ENCODE results near the gene SMNDC1. TPM values are rescaled to one million over a fixed set of nuclear protein-coding genes. Genes with fewer than 3 reads are reported as not detected.
"Not testable (repeated sequence)": the region's sequence is repeated elsewhere in the genome, so short reads cannot be mapped to it uniquely, and the experiment has no call there.

Gene SMNDC1
- total RNA-seq, 1 experiment from 2014 or later, result 26.9 TPM

GRCh38 chr10:110254467-110254866, 50.3 kb downstream of the SMNDC1 start:
- no peak for DNase-seq
- BruUV-seq (replicated peaks), result no TSS peak
- Histone ChIP-seq H4K20me1 (ENCODE audit: insufficient read depth) (no peaks in the 10 kb centered on the region), H3K79me2 (ENCODE audit: low read depth) (no peaks in the 10 kb centered on the region), H3K4me2 (no peak overlapping the region), H3K4me1 (replicated peaks; ENCODE audit: insufficient read depth) (no peaks in the 10 kb centered on the region), H3K27ac (no peak overlapping the region), H3K36me3 (ENCODE audit: low read depth) (no peaks in the 10 kb centered on the region), H3F3A (ENCODE audit: insufficient read depth, low read depth) (no peaks in the 10 kb centered on the region), H2AFZ (no peak overlapping the region), H3K9me2 (ENCODE audit: insufficient read depth) (no peaks in the 10 kb centered on the region), H3K9me3 (ENCODE audit: insufficient read depth, low read depth) (no peaks in the 10 kb centered on the region), H3K27me3 (ENCODE audit: insufficient read depth, low read depth) (no peaks in the 10 kb centered on the region), H3K4me3 (no peak overlapping the region)
- CTCF ChIA-PET, result no interaction called here
- POLR2A ChIA-PET (ENCODE audit: unreplicated experiment), result no interaction called here
- intact Hi-C loops (cut with micrococcal nuclease; ENCODE audit: unreplicated experiment), result no loop called here
- TF ChIP-seq EZH2 (IDR thresholded peaks at IDR 0.05; ENCODE audit: low read depth) (no peak), CTCF (conservative IDR thresholded peaks at IDR 0.05) (no peak)

GRCh38 chr10:110252151-110252550, 52.6 kb downstream of the SMNDC1 start:
- ChIA-PET POLR2A (ENCODE audit: unreplicated experiment) (no interaction called here), CTCF (no interaction called here)
- intact Hi-C loops (cut with micrococcal nuclease; ENCODE audit: unreplicated experiment), result no loop called here
- H3K4me2 ChIP-seq, result no peak overlapping the region
- no peaks in the 10 kb centered on the region for H3K27me3 ChIP-seq (ENCODE audit: insufficient read depth, low read depth)
- no peak for TF ChIP-seq CTCF (conservative IDR thresholded peaks at IDR 0.05)
- TF ChIP-seq EZH2 (IDR thresholded peaks at IDR 0.05; ENCODE audit: low read depth), result no peak
- H2AFZ ChIP-seq, result no peak overlapping the region
- no TSS peak for BruUV-seq (replicated peaks)
- H3K79me2 ChIP-seq (ENCODE audit: low read depth), result no peaks in the 10 kb centered on the region
- no peaks in the 10 kb centered on the region for H3K4me1 ChIP-seq (replicated peaks; ENCODE audit: insufficient read depth)
- H4K20me1 ChIP-seq (ENCODE audit: insufficient read depth), result no peaks in the 10 kb centered on the region
- no peaks in the 10 kb centered on the region for H3K9me3 ChIP-seq (ENCODE audit: insufficient read depth, low read depth)
- H3F3A ChIP-seq (ENCODE audit: insufficient read depth, low read depth), result no peaks in the 10 kb centered on the region
- H3K27ac ChIP-seq, result no peak overlapping the region
- H3K9me2 ChIP-seq (ENCODE audit: insufficient read depth), result no peaks in the 10 kb centered on the region
- DNase-seq, result no peak
- H3K36me3 ChIP-seq (ENCODE audit: low read depth), result no peaks in the 10 kb centered on the region
- H3K4me3 ChIP-seq, result no peak overlapping the region

GRCh38 chr10:110251392-110251791, 53.3 kb downstream of the SMNDC1 start:
- H3K36me3 ChIP-seq (ENCODE audit: low read depth); H3K4me2 ChIP-seq; H4K20me1 ChIP-seq (ENCODE audit: insufficient read depth); H3K9me3 ChIP-seq (ENCODE audit: insufficient read depth, low read depth); DNase-seq; H3K4me3 ChIP-seq; H3K27me3 ChIP-seq (ENCODE audit: insufficient read depth, low read depth); H3K27ac ChIP-seq; POLR2A ChIA-PET (ENCODE audit: unreplicated experiment); intact Hi-C loops (cut with micrococcal nuclease; ENCODE audit: unreplicated experiment); H3K9me2 ChIP-seq (ENCODE audit: insufficient read depth); BruUV-seq (replicated peaks); H3K79me2 ChIP-seq (ENCODE audit: low read depth); H2AFZ ChIP-seq; H3K4me1 ChIP-seq (replicated peaks; ENCODE audit: insufficient read depth); H3F3A ChIP-seq (ENCODE audit: insufficient read depth, low read depth): not testable (repeated sequence)
- CTCF ChIA-PET, result interaction anchor here (0.6 kb wide), 1 partner anchor 132 kb away, joined by 3 read pairs; no protein-coding TSS in a partner anchor

- H3K9me3 ChIP-seq (ENCODE audit: insufficient read depth, low read depth); H3K36me3 ChIP-seq (ENCODE audit: low read depth); H3K27ac ChIP-seq; DNase-seq; CTCF ChIA-PET; H3K4me1 ChIP-seq (replicated peaks; ENCODE audit: insufficient read depth); H3K9me2 ChIP-seq (ENCODE audit: insufficient read depth); H4K20me1 ChIP-seq (ENCODE audit: insufficient read depth); H3K4me3 ChIP-seq; BruUV-seq (replicated peaks); intact Hi-C loops (cut with micrococcal nuclease; ENCODE audit: unreplicated experiment); H3K27me3 ChIP-seq (ENCODE audit: insufficient read depth, low read depth); H2AFZ ChIP-seq; H3F3A ChIP-seq (ENCODE audit: insufficient read depth, low read depth); H3K4me2 ChIP-seq; H3K79me2 ChIP-seq (ENCODE audit: low read depth): not testable (repeated sequence)
- POLR2A ChIA-PET (ENCODE audit: unreplicated experiment), result interaction anchor here (0.6 kb wide), 1 partner anchor 41 kb away, joined by 6 read pairs; no protein-coding TSS in a partner anchor
These were observed 55.2 kb downstream of the SMNDC1 start for GRCh38 chr10:110249489-110249888.

GRCh38 chr10:110247833-110248232, 56.9 kb downstream of the SMNDC1 start:
- H4K20me1 ChIP-seq (ENCODE audit: insufficient read depth); intact Hi-C loops (cut with micrococcal nuclease; ENCODE audit: unreplicated experiment); H3K36me3 ChIP-seq (ENCODE audit: low read depth); H3K9me3 ChIP-seq (ENCODE audit: insufficient read depth, low read depth); BruUV-seq (replicated peaks); DNase-seq; H3F3A ChIP-seq (ENCODE audit: insufficient read depth, low read depth); H3K4me1 ChIP-seq (replicated peaks; ENCODE audit: insufficient read depth); H3K4me2 ChIP-seq; H2AFZ ChIP-seq; H3K27ac ChIP-seq; CTCF ChIA-PET; POLR2A ChIA-PET (ENCODE audit: unreplicated experiment); H3K9me2 ChIP-seq (ENCODE audit: insufficient read depth); H3K79me2 ChIP-seq (ENCODE audit: low read depth); H3K27me3 ChIP-seq (ENCODE audit: insufficient read depth, low read depth); H3K4me3 ChIP-seq: not testable (repeated sequence)

All from PC-9 (cell line).